Keratinocyte (primary cell): ENCODE data around the gene NT5E. TPM values are rescaled to one million over a fixed set of nuclear protein-coding genes. Genes with fewer than 3 reads are reported as not detected.

Experiments used
- DNase-seq: peaks from one replicate; pipeline ENCODE4 v3.0.0-alpha.2; 2011; ENCODE audit warnings: low read depth, missing footprints, low spot score
- FAIRE-seq: peaks from 2 replicates; lab custom pipeline; 2011; peaks lifted over from hg19 to GRCh38; lab: Jason Lieb, UNC
- H2AFZ ChIP-seq: 2 replicates; pipeline ENCODE4 v1.6.0; 2012; ENCODE audit warnings: low read length, control low read depth, inconsistent platforms; ENCODE audit not compliant: control insufficient read depth
- H3K27ac ChIP-seq: 2 replicates; pipeline ENCODE4 v1.5.1; 2011; ENCODE audit warnings: low read length; ENCODE audit not compliant: control insufficient read depth, insufficient read depth
- H3K27me3 ChIP-seq: 3 replicates; pipeline ENCODE4 v1.6.0; 2011; ENCODE audit warnings: low read length; ENCODE audit not compliant: control insufficient read depth, insufficient read depth; ENCODE audit errors: extremely low read depth
- H3K36me3 ChIP-seq, 2 experiments: 2 replicates in 1 of 2; 3 replicates in 1 of 2; pipeline ENCODE4 v1.5.1; 2011; ENCODE audit warnings: low read length in 2 of 2, mild to moderate bottlenecking in 1 of 2; ENCODE audit not compliant: control insufficient read depth in 2 of 2, insufficient read depth in 2 of 2; ENCODE audit errors: extremely low read depth in 1 of 2
- H3K4me1 ChIP-seq: 3 replicates; pipeline ENCODE4 v1.5.1; 2011; ENCODE audit warnings: low read length; ENCODE audit not compliant: control insufficient read depth, insufficient read depth; ENCODE audit errors: extremely low read depth
- H3K4me2 ChIP-seq: 3 replicates; pipeline ENCODE4 v1.6.0; 2011; ENCODE audit warnings: low read depth, low read length; ENCODE audit not compliant: control insufficient read depth, insufficient read depth; ENCODE audit errors: extremely low read depth
- H3K4me3 ChIP-seq, 3 experiments: fragments of 200-600 bp in 1 of 3; sonication (generic) in 1 of 3; 2 replicates in 2 of 3; 3 replicates in 1 of 3; pipeline ENCODE4 v1.5.1; 2011 to 2016; ENCODE audit warnings: low read length in 3 of 3, mild to moderate bottlenecking in 3 of 3, control low read depth in 2 of 3, inconsistent platforms in 1 of 3, low read depth in 1 of 3, mixed read lengths in 1 of 3, mixed run types in 1 of 3, moderate library complexity in 1 of 3; ENCODE audit not compliant: control insufficient read depth in 2 of 3, insufficient read depth in 2 of 3; ENCODE audit errors: extremely low read depth in 1 of 3
- H3K79me2 ChIP-seq: 2 replicates; pipeline ENCODE4 v1.6.0; 2012; ENCODE audit warnings: low read length; ENCODE audit not compliant: control insufficient read depth, insufficient read depth
- H3K9ac ChIP-seq: 3 replicates; pipeline ENCODE4 v1.6.0; 2011; ENCODE audit warnings: low read length; ENCODE audit not compliant: control insufficient read depth, insufficient read depth; ENCODE audit errors: extremely low read depth
- H3K9me1 ChIP-seq: 3 replicates; pipeline ENCODE4 v1.6.0; 2011; ENCODE audit warnings: low read length; ENCODE audit not compliant: control insufficient read depth, insufficient read depth; ENCODE audit errors: extremely low read depth
- H3K9me3 ChIP-seq: 2 replicates; pipeline ENCODE4 v1.5.1; 2012; ENCODE audit warnings: low read depth, low read length; ENCODE audit not compliant: control insufficient read depth
- H4K20me1 ChIP-seq: 3 replicates; pipeline ENCODE4 v1.6.0; 2011; ENCODE audit warnings: low read length; ENCODE audit not compliant: control insufficient read depth, insufficient read depth; ENCODE audit errors: extremely low read depth
- CTCF ChIP-seq, 3 experiments: IDR thresholded peaks in 1 of 3; conservative IDR thresholded peaks in 1 of 3; optimal IDR thresholded peaks in 1 of 3; 2 replicates in 2 of 3; 3 replicates in 1 of 3; pipeline versions ENCODE3 to v1.5.1; 2011; ENCODE audit warnings: low read length in 3 of 3, mild to moderate bottlenecking in 3 of 3, moderate library complexity in 2 of 3, control low read depth in 1 of 3, inconsistent platforms in 1 of 3; ENCODE audit not compliant: insufficient read depth in 2 of 3; ENCODE audit errors: extremely low read depth in 1 of 3
- EZH2 ChIP-seq: IDR thresholded peaks from one replicate; pipeline ENCODE4 v1.6.1; 2012; ENCODE audit warnings: inconsistent platforms, mild to moderate bottlenecking, low read length, moderate library complexity
- dilution Hi-C: fragments of 300-500 bp; cut with MboI; formaldehyde crosslinking; loops from one replicate; pipeline ENCODE4 v1.7.0; 2020; ENCODE audit warnings: low sequenced_read_pairs; ENCODE audit not compliant: extremely low pct_ligation_motif_present
- polyA plus RNA-seq, 5 experiments: library from polyadenylated mRNA; depleted of rRNA in 3 of 5; stranded (reverse) in 3 of 5; stranded (forward) in 1 of 5; unstranded in 1 of 5; fragments of >200 nt; gene quantifications; 1 replicate in 1 of 5; 2 replicates in 3 of 5; 3 replicates in 1 of 5; pipeline versions ENCODE4 v1.2.1 to v1.2.3, GENCODE V29; 2011 to 2012; ENCODE audit warnings: missing spikeins in 2 of 5, low read depth in 1 of 5, low replicate concordance in 1 of 5

Gene NT5E
- polyA plus RNA-seq, 1 donor (not counting 4 experiments of a cell fraction or from before 2014, with no cell fraction given) = 268 TPM

GRCh38 chr6:85449388-85449817, 480 bp upstream of the NT5E start:
- Histone ChIP-seq H3K4me1 (peaks cover 28% of the 10 kb centered on the region), H3K4me3 (peak overlapping the region; percentile 58 to 95 (median 92)), H3K9me1 (no peaks in the 10 kb centered on the region), H3K36me3 (peaks cover 4 to 21% of the 10 kb centered on the region in 2 experiments), H2AFZ (peak overlapping the region; percentile 39), H3K79me2 (peaks cover 55% of the 10 kb centered on the region), H4K20me1 (no peaks in the 10 kb centered on the region), H3K4me2 (peak overlapping the region; percentile 86), H3K9ac (peak overlapping the region; percentile 94), H3K9me3 (no peaks in the 10 kb centered on the region), H3K27me3 (no peaks in the 10 kb centered on the region), H3K27ac (peak overlapping the region; percentile 84)
- FAIRE-seq (peak; percentile 17), DNase-seq (no peak)
- TF ChIP-seq EZH2 (no peak), CTCF (optimal IDR thresholded peaks at IDR 0.05 in 1 of 3, IDR thresholded peaks at IDR 0.05 in 1 of 3, conservative IDR thresholded peaks at IDR 0.05 in 1 of 3; ENCODE audit: extremely low read depth in 1 of 3, insufficient read depth in 2 of 3, low read length in 3 of 3) (no peak)
- dilution Hi-C loops = no loop called here

DNA sequence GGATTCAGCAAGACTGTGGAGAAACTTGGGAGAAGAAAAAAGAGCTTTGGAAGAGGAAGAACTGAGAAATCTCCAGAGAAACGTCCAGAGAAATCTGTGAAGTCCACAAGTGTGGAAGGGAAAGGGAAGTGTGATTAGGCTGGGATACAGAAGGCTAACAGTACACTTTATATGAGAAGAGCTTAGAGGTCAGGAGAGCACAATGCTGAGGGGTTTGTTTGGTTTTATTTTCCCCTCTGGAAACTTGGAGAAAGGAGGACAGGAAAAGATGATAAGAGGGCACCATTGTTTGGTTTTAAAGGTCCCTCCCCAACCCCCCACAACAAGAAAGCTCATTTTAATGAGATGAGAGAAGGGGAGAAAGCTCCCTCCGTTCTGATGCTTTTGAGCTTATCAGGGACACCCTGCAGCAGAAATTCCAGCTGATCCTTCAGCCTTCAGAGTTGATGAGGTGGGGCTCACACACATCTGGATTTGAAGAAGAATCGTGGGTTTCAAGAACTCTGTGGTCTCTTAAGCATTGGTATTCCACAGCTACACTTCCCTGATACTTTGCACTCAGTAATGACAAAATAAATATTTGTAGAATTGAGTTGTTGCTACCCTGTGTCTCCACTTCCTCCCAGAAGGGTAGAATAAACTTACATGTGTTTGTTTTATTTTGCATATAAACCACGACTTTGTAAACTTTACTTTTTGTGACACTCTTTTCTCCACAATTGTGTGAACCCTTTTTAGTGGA, 1.9 kb downstream of the NT5E start:
- H3K4me1 ChIP-seq = peaks cover 52% of the 10 kb centered on the region
- dilution Hi-C loops = no loop called here
- TF ChIP-seq CTCF (optimal IDR thresholded peaks at IDR 0.05 in 1 of 3, IDR thresholded peaks at IDR 0.05 in 1 of 3, conservative IDR thresholded peaks at IDR 0.05 in 1 of 3; ENCODE audit: extremely low read depth in 1 of 3, insufficient read depth in 2 of 3, low read length in 3 of 3) (no peak), EZH2 (no peak)
- peak overlapping the region; percentile 94 for H3K9ac ChIP-seq
- DNase-seq (no peak), FAIRE-seq (no peak)
- peaks cover 8 to 36% of the 10 kb centered on the region in 2 experiments for H3K36me3 ChIP-seq
- peaks cover 78% of the 10 kb centered on the region for H3K79me2 ChIP-seq
- H4K20me1 ChIP-seq = no peaks in the 10 kb centered on the region
- H3K9me3 ChIP-seq = no peaks in the 10 kb centered on the region
- peak overlapping the region; percentile 87 for H3K4me2 ChIP-seq
- peak overlapping the region; percentile 84 for H3K27ac ChIP-seq
- no peaks in the 10 kb centered on the region for H3K9me1 ChIP-seq
- peak overlapping the region; percentile 58 to 95 (median 92) for H3K4me3 ChIP-seq
- H2AFZ ChIP-seq = no peak overlapping the region
- no peaks in the 10 kb centered on the region for H3K27me3 ChIP-seq
